Measurements from ENCODE around the gene TRAF7. TPM values are rescaled to one million over a fixed set of nuclear protein-coding genes. Genes with fewer than 3 reads are reported as not detected.

Gene TRAF7
- total and polyA plus RNA-seq, 2 of the 8 experiments (the other 6 are each of a cell fraction or from before 2014, with no cell fraction given) = 96.8 to 148 TPM

GRCh38 chr16:2149630-2150417 is 5.8 kb upstream of the TRAF7 start:
- Histone ChIP-seq H4K91ac (replicated peaks; ENCODE audit: insufficient read length, low read length) (no peak overlapping the region), H3K4me3 (ENCODE audit: extremely low read depth in 1 of 4, insufficient read depth in 2 of 4, low read depth in 3 of 4, low read length in 4 of 4) (peak overlapping the region; percentile 37 to 85 (median 48); a peak in 7 of 8 replicates), H2BK12ac (ENCODE audit: low read depth, low read length) (peak overlapping the region; percentile 55; the same call in 1 of the 2 replicates), H4K5ac (ENCODE audit: insufficient read length, low read depth, low read length) (no peak overlapping the region), H3K9ac (replicated peaks in 1 of 4; ENCODE audit: extremely low read depth in 1 of 4, low read depth in 3 of 4, low read length in 3 of 4) (peak overlapping the region in 1 of 4 experiments; percentile 31; a peak in 1 of 7 replicates), H2BK20ac (ENCODE audit: low read length) (peak overlapping the region; percentile 48; the same call in 1 of the 2 replicates), H2AK5ac (ENCODE audit: low read depth, low read length) (peak overlapping the region; percentile 49; the same call in 1 of the 2 replicates), H2BK5ac (ENCODE audit: low read depth, low read length) (peak overlapping the region; percentile 4; the same call in 1 of the 2 replicates), H4K8ac (ENCODE audit: extremely low read depth, insufficient read depth, low read length) (no peak overlapping the region), H3K79me1 (ENCODE audit: low read depth, low read length) (no peaks in the 10 kb centered on the region; the same call in 1 of the 2 replicates), H3K4ac (replicated peaks; ENCODE audit: insufficient read length, low read depth, low read length) (no peak overlapping the region), H3K79me2 (ENCODE audit: control insufficient read depth in 1 of 2, insufficient read depth in 2 of 2, low read length in 2 of 2) (peaks cover 6 to 27% of the 10 kb centered on the region in 2 experiments; a peak in 3 of 4 replicates), H3K36me3 (ENCODE audit: control insufficient read depth in 2 of 4, insufficient read depth in 4 of 4, low read length in 3 of 4) (peaks cover 5 to 35% (median 13%) of the 10 kb centered on the region in 4 experiments; a peak in 7 of 8 replicates), H3K9me3 (ENCODE audit: insufficient read depth in 2 of 2, low read depth in 1 of 2, low read length in 1 of 2) (no peaks in the 10 kb centered on the region), H3K14ac (ENCODE audit: insufficient read length) (no peak overlapping the region), H4K20me1 (replicated peaks in 1 of 2; ENCODE audit: control insufficient read depth in 1 of 2, insufficient read depth in 2 of 2, low read length in 2 of 2) (peaks cover 9 to 42% of the 10 kb centered on the region in 2 experiments), H3K23ac (ENCODE audit: insufficient read length) (no peak overlapping the region), H3K4me1 (replicated peaks in 1 of 4; ENCODE audit: control insufficient read depth in 3 of 4, insufficient read depth in 4 of 4, low read length in 3 of 4) (peaks cover 3 to 36% (median 27%) of the 10 kb centered on the region in 4 experiments), H3K56ac (replicated peaks; ENCODE audit: insufficient read length, low read depth, low read length) (peak overlapping the region; percentile 7), H3K4me2 (ENCODE audit: insufficient read depth in 1 of 2, low read depth in 2 of 2, low read length in 2 of 2) (peak overlapping the region; percentile 94 to 97), H2AFZ (ENCODE audit: low read length) (no peak overlapping the region), H2BK120ac (replicated peaks; ENCODE audit: low read depth, low read length) (no peak overlapping the region), H2BK15ac (ENCODE audit: low read length) (0 out of 2 replicates have a peak overlapping the region, but pooled peaks have one; percentile 72), H3K27me3 (replicated peaks in 1 of 4; ENCODE audit: control insufficient read depth in 3 of 4, extremely low read depth in 1 of 4, insufficient read depth in 3 of 4, low read length in 3 of 4) (peaks cover 0 to 6% (median 2%) of the 10 kb centered on the region in 4 experiments; a peak in 2 of 7 replicates), H3K27ac (ENCODE audit: low read depth, low read length) (no peak overlapping the region), H3K23me2 (ENCODE audit: low read depth, low read length) (peaks cover 32% of the 10 kb centered on the region; the same call in 1 of the 2 replicates), H3K18ac (ENCODE audit: extremely low read depth, low read length) (peak overlapping the region; percentile 94)
- DNase-seq (ENCODE audit: low read depth in 1 of 2, low spot score in 2 of 2) (peak in 1 of 2 experiments; percentile 82), FAIRE-seq (no peak)
- WGBS, 2 experiments (ENCODE audit: extremely low coverage in 1 of 2, insufficient coverage in 1 of 2, insufficient read length in 1 of 2, insufficient replicate concordance in 2 of 2, low coverage in 1 of 2, low lambda C conversion rate in 2 of 2, missing lambda C conversion rate in 1 of 2) = 17% methylated on average over 23 of the region's 24 CpGs; no CpG with 5 or more reads in 1 of the 2 experiments
- ChIA-PET CTCF (ENCODE audit: partially characterized antibody) (interaction anchor here (0.5 to 4.4 kb wide), 4 partner anchors 9 to 204 kb away, joined by 3 to 24 read pairs (median 10); partner anchors contain the start of gene TSC2), POLR2A (ENCODE audit: partially characterized antibody) (interaction anchor here (0.8 to 15.0 kb wide), 13 partner anchors 8 to 189 kb away, joined by 3 to 312 read pairs (median 6); partner anchors contain the start of genes BRICD5, MLST8, PGP and PKD1)
- TF ChIP-seq SIN3A (conservative IDR thresholded peaks at IDR 0.05 in 1 of 2, IDR thresholded peaks at IDR 0.05 in 1 of 2; ENCODE audit: low read depth in 1 of 2, low read length in 2 of 2) (peak in 1 of 2 experiments; percentile 37; a peak in 2 of 4 replicates), EZH2 (IDR thresholded peaks at IDR 0.05; ENCODE audit: low read depth, low read length, severe bottlenecking) (no peak), ZNF274 (IDR thresholded peaks at IDR 0.05; ENCODE audit: borderline replicate concordance, extremely low read depth, low read length) (no peak), SP4 (IDR thresholded peaks at IDR 0.05; ENCODE audit: low read length) (no peak), ASH2L (IDR thresholded peaks at IDR 0.05; ENCODE audit: low read length) (no peak), TEAD4 (IDR thresholded peaks at IDR 0.05; ENCODE audit: low read depth, low read length) (no peak), GTF2F1 (IDR thresholded peaks at IDR 0.05; ENCODE audit: borderline replicate concordance, low read depth, low read length) (no peak), HDAC6 (IDR thresholded peaks at IDR 0.05; ENCODE audit: low read depth, low read length) (no peak), BACH1 (IDR thresholded peaks at IDR 0.05; ENCODE audit: low read length) (no peak), PHF8 (conservative IDR thresholded peaks at IDR 0.05; ENCODE audit: low read depth, low read length) (no peak), MAFK (IDR thresholded peaks at IDR 0.05; ENCODE audit: low read depth, low read length) (no peak)
